GM23338 (cell line): Measurements from ENCODE around the gene LSM3. TPM values are rescaled to one million over a fixed set of nuclear protein-coding genes. Genes with fewer than 3 reads are reported as not detected.

Experiments
- EZH2 ChIP-seq: fragments of 200-600 bp; sonication (generic); IDR thresholded peaks from one replicate; pipeline ENCODE4 v1.8.0; 2017; ENCODE audit warnings: antibody characterized with exemption, mild to moderate bottlenecking, low read depth; ENCODE audit not compliant: unreplicated experiment
- JUNB ChIP-seq: IDR thresholded peaks from one replicate; pipeline ENCODE4 v1.6.1; 2016; ENCODE audit warnings: antibody characterized with exemption; ENCODE audit not compliant: unreplicated experiment
- NANOG ChIP-seq: IDR thresholded peaks from 2 replicates; pipeline ENCODE4 v1.6.1; 2016; ENCODE audit warnings: antibody characterized with exemption, borderline replicate concordance
- ZNF331 ChIP-seq: fragments of 250-450 bp; sonication (Bioruptor Pico); IDR thresholded peaks from 2 replicates; pipeline ENCODE4 v1.5.0; 2020; ENCODE audit warnings: low read depth, mild to moderate bottlenecking, moderate library complexity
- ZNF462 ChIP-seq: fragments of 250-450 bp; sonication (Bioruptor Pico); IDR thresholded peaks from 2 replicates; pipeline ENCODE4 v1.5.0; 2020; ENCODE audit warnings: mild to moderate bottlenecking, moderate library complexity
- polyA plus RNA-seq: library from polyadenylated mRNA; unstranded; fragments of >200 nt; fragmentation: Nextera tagmentation; extraction: Ambion mirVana; gene quantifications from 2 replicates; pipeline ENCODE4 v1.2.1, GENCODE V29; 2016
- total RNA-seq: library from RNA; depleted of rRNA; stranded (reverse); fragments of >200 nt; shearing (Covaris generic); gene quantifications from 2 replicates; pipeline ENCODE4 v1.2.3, GENCODE V29; 2014; rRNA removed

The LSM3 gene
- total and polyA plus RNA-seq, 2 experiments from 2014 or later, result 20.1 to 71.5 TPM

DNA sequence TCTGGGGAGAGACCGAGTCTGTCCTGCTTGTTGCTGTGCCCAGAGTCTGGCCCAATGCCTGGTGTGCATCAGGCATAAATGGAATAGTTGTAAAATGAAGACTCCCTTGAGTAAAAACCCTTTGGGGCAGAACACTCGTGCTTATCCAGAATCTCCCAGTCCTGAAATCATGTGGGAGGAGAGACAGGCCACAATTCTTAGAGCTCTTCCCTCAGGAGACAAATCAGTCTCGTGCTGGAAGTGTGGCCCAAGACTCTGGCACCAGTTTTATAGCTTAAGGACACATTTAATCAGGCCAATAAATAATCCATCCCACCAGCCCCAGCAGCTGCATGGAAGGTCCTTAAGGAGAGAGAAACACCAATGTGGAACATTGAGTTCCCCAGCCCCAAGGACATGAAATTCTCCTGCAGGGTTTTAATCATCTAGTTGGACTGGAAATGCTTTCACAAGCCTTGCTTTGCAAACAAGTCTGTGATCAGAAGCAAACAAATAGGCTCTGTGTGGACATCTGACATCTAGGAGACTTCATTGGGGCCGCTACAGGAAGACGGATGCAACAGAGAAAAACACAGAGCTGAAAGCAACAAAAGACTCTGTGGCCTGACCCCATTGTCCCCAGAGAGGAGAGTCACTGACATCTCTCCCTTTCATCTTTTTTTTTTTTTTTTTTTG is 70.4 kb downstream of the LSM3 start (continued):
- TF ChIP-seq ZNF462 (CRISPR knock-in tag) (no peak), EZH2 (no peak), ZNF331 (CRISPR knock-in tag) (no peak), NANOG (no peak), JUNB (no peak)

Other genes starting within 250 kb of the LSM3 start
- 25.8 and 31.1 TPM in 2 replicates for gene CHCHD4, start 53.9 kb upstream of the LSM3 start, total RNA-seq
- gene CHCHD4, start 53.9 kb upstream of the LSM3 start, polyA plus RNA-seq, result 39.2 and 41.3 TPM in 2 replicates
- gene TMEM43, start 53.8 kb upstream of the LSM3 start, total RNA-seq, result 27.6 and 34.7 TPM in 2 replicates
- gene TMEM43, start 53.8 kb upstream of the LSM3 start, polyA plus RNA-seq, result 14.8 and 15.9 TPM in 2 replicates
- gene XPC, start 216 bp upstream of the LSM3 start, total RNA-seq, result 31.7 and 34.9 TPM in 2 replicates
- gene XPC, start 216 bp upstream of the LSM3 start, polyA plus RNA-seq, result 41.5 and 42.8 TPM in 2 replicates
- gene SLC6A6, start 223.8 kb downstream of the LSM3 start, total RNA-seq, result 142 and 150 TPM in 2 replicates
- gene SLC6A6, start 223.8 kb downstream of the LSM3 start, polyA plus RNA-seq, result 27.5 and 31.6 TPM in 2 replicates